HG02840 (cell line): Measurements from ENCODE around the gene CABS1.

Experiments
- ATAC-seq: cut with Tn5 transposase; IDR thresholded peaks from one replicate; pipeline ENCODE4 v1.9.1; 2021; ENCODE audit warnings: mild to moderate bottlenecking, moderate library complexity, moderate number of reproducible peaks; ENCODE audit not compliant: unreplicated experiment, low FRiP score

Gene CABS1

DNA sequence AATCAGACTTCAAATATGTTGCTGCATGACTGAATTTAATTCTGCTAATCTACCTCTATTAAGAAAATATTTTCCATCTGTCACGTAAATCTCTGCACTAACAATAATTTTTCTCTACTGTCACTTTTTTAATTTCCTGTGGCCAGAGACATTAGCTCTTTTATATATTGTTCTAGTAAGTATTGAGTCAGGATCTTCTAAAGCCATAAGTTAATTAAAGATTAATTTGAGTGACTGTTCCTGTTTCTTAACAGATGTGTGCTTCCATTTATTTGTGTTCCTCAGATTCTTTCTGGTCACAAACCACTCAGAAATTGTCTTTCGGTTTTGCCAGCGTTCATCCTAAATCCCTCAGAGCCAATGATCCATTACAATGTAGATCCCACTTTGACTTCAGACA, 45.8 kb downstream of the CABS1 start:
- ATAC-seq = no peak

DNA sequence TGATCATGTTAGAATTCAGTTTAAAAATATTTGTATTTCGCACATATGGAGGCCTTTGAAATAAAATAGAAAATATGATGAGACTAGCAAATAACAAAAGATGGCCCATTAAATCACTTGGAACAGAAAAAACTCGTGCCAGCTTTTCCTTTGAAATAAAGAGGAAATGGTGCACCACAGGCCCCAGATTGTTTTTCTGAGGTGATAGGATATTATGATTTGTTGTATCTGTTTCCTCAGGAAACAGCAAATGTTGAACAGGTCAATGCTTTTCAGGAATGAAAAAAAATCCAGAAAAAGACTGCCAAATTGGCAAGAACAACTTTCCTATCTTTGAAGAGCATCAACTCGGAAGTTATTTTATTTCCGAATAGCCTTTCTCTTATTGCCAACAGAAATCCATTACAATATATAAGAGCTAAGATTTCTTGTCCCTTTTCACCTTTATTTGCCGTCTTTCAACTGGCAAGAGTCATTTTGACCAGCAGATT, 48.0 kb downstream of the CABS1 start, which contains the start of gene SMR3B:
TSS of gene SMR3B (plus strand) at position 441 of the 491 bp plus-strand sequence. CDS start 1,380 bp downstream, outside the sequence.
- ATAC-seq = no peak
